Measurements from ENCODE around the gene TCAP.
"Not testable (repeated sequence)": the region's sequence is repeated elsewhere in the genome, so short reads cannot be mapped to it uniquely, and the experiment has no call there.

The TCAP gene

GRCh38 chr17:39706383-39706782 lies 41.2 kb downstream of the TCAP start:
- no peak for DNase-seq (ENCODE audit: low spot score)

GRCh38 chr17:39706921-39707337 lies 41.8 kb downstream of the TCAP start:
- DNase-seq (ENCODE audit: low spot score) = no peak

GRCh38 chr17:39709319-39709997 lies 44.3 kb downstream of the TCAP start:
- no peak for DNase-seq (ENCODE audit: low spot score)

GRCh38 chr17:39709998-39710964 lies 45.1 kb downstream of the TCAP start:
- no peak for DNase-seq (ENCODE audit: low spot score)

GRCh38 chr17:39711071-39711470 lies 45.9 kb downstream of the TCAP start:
- DNase-seq (ENCODE audit: low spot score) = not testable (repeated sequence)

- DNase-seq (ENCODE audit: low spot score) = no peak
Observed at GRCh38 chr17:39711851-39712250, 46.7 kb downstream of the TCAP start.

GRCh38 chr17:39714234-39714633 lies 49.1 kb downstream of the TCAP start:
- DNase-seq (ENCODE audit: low spot score) = no peak

- DNase-seq (ENCODE audit: low spot score) = no peak
Observed at GRCh38 chr17:39715375-39716072, 50.4 kb downstream of the TCAP start.
